HG03457 (cell line): ENCODE data around the gene DCUN1D2.
"Not testable (repeated sequence)": the region's sequence is repeated elsewhere in the genome, so short reads cannot be mapped to it uniquely, and the experiment has no call there.

ENCODE experiments used
- ATAC-seq: cut with Tn5 transposase; IDR thresholded peaks from one replicate; pipeline ENCODE4 v1.9.1; 2021; ENCODE audit warnings: moderate number of reproducible peaks; ENCODE audit not compliant: unreplicated experiment

DCUN1D2 gene

GRCh38 chr13:113468472-113469201 is 21.9 kb downstream of the DCUN1D2 start:
- ATAC-seq = no peak

DNA sequence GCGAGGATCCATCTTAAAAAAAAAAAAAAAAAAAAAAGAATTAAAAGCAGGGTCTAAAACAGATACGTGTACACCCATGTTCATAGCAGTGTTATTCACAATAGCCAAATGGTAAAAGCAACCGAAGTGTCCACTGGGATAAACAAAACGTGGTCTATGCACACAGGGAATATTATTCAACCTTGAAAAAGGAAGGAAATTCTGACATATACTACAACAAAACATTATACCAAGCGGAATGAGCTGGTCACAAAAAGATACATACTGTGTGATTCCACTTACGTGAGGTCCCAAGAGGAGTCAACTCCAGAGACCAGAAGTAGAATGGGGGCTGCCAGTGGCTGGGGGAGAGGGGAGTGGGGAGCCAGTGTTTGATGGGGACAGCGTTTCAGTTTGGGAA is 22.5 kb downstream of the DCUN1D2 start:
- no peak for ATAC-seq

DNA sequence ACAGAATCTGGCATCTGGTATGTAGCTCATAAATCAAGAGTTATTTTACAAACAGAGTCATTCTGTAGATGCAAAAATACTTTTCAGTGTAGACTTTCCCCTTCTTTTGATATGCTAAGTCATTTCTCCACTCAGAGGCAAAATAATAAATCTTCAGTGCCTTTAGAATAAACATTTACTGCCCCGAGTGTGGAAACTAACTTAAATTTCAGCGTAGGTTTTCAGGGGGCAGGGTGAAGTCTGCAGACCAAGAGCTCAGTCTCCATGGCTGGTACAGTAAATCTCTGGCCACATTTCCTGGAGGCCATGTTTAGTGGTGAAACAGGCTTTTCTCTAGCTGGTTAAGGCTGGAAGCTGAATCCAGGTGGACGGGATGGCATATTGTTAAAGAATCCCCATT is 24.1 kb downstream of the DCUN1D2 start:
- no peak for ATAC-seq

DNA sequence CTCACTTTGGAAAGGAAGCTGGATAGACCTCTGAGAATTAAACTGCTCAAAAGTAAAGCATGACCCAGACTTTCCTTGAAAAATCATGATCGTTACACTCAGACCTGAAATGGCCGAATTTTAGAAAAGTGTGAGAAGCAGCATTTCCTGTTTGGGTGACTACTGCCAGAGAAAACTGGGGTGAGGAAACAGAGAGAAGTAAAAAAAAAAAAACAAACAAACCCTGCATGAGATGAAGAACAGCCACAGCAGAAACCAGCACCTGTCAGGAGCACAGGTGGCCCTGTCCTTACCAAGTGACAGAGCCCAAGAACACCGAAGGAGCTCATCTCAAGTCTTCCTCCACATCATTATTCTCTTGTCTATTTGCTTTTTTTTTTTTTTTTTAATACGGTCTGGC is 25.2 kb downstream of the DCUN1D2 start:
- ATAC-seq = no peak

GRCh38 chr13:113464476-113464875 is 26.0 kb downstream of the DCUN1D2 start:
- ATAC-seq = no peak

DNA sequence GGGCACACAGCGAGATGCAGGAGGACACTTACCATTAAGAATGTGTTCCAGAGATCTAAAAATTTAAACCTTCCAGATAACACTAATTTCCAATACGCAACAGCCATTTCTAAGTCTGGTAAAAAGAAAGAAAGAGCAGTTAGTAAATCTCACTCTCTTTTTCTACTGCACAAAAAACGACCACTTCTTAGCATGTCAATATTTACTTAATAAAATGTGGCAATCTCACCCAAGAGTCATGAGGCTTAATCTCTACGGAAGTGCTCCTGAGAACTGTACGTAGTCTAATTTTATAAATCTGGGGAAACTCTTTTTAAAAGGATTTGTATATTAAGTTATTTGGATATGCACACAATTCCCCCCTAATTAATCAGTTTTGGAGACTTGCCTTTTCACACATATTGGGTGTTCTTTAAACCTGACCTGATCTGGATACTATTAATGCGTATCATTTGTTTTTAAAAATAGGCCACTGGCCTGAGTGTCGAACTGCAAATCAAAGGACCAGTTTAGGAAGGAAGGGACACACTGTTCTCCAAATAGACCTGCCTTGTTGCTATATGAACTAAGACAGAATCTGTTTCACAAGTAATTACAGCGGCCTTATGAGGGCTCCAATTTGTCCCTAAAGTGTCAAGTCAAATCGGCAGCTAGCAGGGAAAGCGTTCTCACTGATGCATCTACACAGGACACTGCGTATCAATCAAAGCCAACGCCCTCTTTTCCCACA is 29.3 kb downstream of the DCUN1D2 start:
- no peak for ATAC-seq

DNA sequence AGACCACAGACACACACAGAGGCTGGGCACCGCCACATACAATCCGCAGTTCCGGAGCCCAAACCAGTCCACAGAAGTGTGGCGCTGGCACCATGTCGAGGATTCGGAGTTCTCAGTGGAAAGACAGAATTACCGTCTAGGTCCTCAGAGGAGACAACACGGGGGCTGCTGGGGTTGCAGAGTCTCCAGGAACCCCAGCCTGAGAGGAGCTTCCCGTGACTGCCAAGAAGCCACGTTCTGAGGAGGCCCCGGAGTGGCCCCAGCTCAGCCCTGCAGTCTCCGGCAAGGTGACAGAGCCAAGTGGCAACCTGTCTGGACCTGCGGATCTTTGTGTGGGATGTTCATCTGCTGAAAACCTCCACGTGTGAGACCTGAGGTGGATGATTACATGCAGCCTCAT is 29.9 kb downstream of the DCUN1D2 start:
- ATAC-seq = no peak

- no peak for ATAC-seq
Measured at GRCh38 chr13:113460064-113460555, 30.4 kb downstream of the DCUN1D2 start.

- no peak for ATAC-seq
Measured at GRCh38 chr13:113458253-113459065, 32.1 kb downstream of the DCUN1D2 start.

GRCh38 chr13:113457510-113457909 is 33.0 kb downstream of the DCUN1D2 start:
- ATAC-seq = no peak

GRCh38 chr13:113456116-113456702 is 34.3 kb downstream of the DCUN1D2 start:
- no peak for ATAC-seq

DNA sequence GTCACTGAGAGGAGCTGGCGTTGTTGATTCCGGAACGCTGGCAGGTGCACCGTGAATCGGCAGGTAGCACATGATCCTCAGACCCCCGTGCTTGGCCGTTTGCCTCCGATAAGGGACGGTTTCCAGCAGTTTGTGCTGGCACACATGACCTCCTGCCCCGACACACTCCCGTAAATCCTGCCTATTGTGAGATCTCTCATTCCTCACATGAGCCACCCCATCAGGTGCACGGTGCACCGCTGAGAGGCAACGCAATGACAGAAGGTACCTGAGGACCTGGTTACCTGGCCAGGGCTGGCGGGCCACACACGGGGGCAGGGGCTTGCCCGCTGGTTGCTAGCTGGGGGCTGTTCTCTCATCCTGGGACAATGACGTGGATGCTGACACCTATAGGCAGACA is 35.1 kb downstream of the DCUN1D2 start:
- no peak for ATAC-seq

DNA sequence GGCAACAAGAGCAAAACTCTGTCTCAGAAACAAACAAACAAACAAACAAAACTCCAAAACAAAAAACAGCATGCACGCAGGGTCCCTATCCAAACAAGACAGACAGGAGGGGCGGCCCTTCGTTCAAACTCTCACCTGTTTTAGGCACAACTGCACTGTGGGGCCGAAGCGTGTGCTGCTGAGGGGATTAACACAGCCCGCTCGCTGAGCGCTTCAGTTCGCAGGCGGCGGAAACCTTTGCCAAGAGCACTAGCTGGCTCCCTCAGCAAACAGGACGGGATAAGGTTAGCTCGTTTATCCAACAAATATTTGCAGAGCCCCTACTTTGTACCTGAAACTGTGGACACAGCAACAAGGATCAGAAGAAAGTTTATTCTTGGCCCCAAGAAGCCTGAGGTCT is 35.6 kb downstream of the DCUN1D2 start:
- no peak for ATAC-seq

- no peak for ATAC-seq
Measured at GRCh38 chr13:113452942-113453901, 37.3 kb downstream of the DCUN1D2 start, which contains the start of gene ADPRHL1. Gene ADPRHL1, minus strand, starts transcription at chr13:113453488. Its CDS starts 51 bp downstream, at chr13:113453437.

- ATAC-seq = no peak
Measured at GRCh38 chr13:113452466-113452865, 38.0 kb downstream of the DCUN1D2 start.

DNA sequence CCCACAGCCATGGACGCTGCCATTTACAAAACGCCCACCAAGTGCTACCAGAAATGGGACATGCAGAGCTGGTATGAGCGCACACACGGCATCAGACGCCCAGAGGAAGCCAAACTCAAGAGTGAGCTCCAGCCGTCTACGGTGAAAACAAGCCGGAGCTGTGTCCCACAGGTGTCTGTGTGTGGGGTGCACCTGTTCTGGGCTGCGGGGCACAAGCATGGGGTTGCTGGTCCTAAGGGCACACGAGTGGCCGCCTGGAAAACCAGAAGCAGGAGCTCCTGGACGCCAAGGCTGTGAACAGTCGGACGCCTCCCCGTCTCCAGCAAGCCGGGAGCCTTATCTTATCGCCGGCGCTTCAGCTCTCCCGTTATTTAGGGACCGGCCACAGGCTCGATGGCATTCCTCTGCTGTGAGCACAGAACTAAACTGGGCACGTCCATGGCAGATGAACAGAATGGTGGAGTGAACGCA is 38.5 kb downstream of the DCUN1D2 start:
- no peak for ATAC-seq

DNA sequence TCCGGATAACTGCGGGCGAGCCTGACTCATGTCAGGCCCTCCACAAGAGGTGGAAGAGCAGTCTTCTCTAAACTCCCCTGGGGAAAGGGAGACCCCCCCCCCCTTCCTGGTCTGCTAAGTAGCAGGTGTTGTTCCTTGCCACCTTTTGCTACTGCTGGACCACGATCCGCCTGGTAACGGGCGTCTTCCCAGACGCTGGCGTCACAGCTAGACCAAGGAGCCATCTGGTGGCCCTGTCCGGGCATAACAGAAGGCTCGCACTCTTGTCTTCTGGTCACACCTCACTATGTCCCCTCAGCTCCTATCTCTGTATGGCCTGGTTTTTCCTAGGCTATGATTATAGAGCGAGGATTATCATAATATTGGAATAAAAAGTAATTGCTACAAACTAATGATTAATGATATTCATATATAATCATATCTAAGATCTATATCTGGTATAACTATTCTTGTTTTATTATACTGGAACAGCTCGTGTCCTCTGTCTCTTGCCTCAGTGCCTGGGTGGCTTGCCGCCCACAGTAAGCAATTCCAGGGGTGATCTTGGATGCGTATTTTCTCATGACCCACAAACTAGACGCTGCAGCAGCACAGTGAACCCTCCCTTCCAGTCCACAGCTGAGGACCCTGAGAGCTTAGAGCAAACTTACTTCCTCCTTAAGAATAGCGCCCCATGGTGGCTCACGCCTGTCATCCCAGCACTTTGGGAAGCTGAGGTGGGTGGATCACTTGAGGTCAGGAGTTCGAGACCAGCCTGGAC is 39.5 kb downstream of the DCUN1D2 start:
- ATAC-seq = not testable (repeated sequence)

- ATAC-seq = not testable (repeated sequence)
Measured at GRCh38 chr13:113450348-113450744, 40.2 kb downstream of the DCUN1D2 start.
